Stimulated activated CD4-positive, alpha-beta T cell treated with anti-CD3 and anti-CD28 coated beads, Interleukin-15, amount 100 ng/mL, for 1 hour (primary cell): ENCODE results near the gene CLASP1.
"Not testable (repeated sequence)": the region's sequence is repeated elsewhere in the genome, so short reads cannot be mapped to it uniquely, and the experiment has no call there.

Source experiments
- DNase-seq, 2 donors: peaks; one replicate each; pipeline ENCODE4 v3.0.0-alpha.2; 2020; ENCODE audit warnings: low read depth in 1 of 2, low spot score in 1 of 2

The CLASP1 gene

GRCh38 chr2:121376535-121377250 lies 272.6 kb downstream of the CLASP1 start:
- no peak for DNase-seq

- no peak for DNase-seq
Observed at GRCh38 chr2:121375621-121376159, 273.6 kb downstream of the CLASP1 start.

DNA sequence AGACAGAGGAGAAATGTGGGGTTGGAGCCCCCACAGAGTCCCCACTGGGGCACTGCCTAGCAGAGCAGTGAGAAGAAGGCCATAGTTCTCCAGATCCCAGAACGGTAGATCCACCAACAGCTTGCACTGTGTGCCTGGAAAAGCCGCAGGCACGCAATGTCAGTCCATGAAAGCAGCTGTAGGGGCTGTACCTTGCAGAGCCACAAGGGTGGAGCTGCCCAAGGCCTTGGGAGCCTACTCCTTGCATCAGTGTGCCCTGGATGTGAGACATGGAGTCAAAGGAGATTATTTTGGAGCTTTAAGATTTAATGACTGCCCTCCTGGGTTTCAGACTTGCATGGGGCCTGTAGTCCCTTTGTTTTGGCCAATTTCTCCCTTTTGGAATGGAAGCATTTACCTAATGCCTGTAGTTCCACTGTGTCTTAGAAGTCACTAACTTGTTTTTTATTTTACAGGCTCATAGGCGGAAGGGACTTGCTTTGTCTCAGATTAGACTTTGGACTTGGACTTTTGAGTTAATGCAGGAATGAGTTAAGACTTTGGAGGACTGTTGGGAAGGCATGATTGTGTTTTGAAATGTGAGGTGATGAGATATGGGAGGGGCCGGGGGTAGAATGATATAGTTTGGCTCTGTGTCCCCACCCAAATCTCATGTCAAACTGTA lies 274.7 kb downstream of the CLASP1 start:
- not testable (repeated sequence) for DNase-seq

DNA sequence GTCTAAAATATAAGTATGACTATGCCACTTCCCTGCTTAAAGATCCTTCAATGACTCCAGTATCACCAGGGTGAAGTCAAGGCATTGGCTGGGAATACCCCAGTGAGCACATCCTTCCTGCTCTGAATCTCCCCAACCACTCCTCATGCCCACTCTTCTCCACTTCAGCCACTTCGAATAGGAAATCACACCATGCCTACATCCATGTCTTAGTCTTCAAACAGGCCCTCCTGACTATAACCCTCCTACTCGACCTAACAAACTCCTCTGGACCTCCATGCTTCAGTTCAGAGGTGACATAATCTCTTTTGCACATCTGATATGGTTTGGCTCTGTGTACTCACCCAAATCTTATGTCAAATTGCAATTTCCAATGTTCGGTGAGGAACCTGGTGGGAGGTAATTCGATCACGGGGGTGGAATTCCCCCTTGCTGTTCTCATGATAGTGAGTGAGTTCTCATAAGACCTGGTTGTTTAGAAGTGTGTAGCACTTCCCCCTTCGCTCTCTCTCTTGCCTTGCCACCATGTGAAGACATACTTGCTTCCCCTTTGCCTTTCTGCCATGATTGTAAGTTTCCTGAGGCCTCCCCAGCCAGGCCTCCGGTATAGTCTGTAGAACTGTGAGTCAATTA lies 276.4 kb downstream of the CLASP1 start:
- no peak for DNase-seq

DNA sequence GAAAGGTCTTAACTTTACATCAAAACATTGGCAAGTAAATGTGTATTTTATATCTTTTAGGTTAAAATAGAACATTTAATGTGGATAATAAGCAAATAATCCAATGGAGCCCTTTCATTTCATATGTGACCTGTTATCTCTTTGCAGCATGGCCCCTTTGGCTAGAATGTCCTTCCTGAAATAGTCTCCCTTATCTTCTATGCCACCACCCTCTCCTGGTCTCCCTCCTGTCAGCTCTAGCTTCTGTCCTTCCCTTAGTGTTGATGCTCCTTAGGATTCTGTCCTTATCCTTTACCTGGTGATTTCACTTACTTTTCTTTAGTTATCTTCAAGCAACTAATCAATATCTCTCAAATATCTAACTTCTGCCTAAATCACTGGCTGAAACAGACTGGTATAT lies 277.2 kb downstream of the CLASP1 start:
- DNase-seq, result no peak

DNA sequence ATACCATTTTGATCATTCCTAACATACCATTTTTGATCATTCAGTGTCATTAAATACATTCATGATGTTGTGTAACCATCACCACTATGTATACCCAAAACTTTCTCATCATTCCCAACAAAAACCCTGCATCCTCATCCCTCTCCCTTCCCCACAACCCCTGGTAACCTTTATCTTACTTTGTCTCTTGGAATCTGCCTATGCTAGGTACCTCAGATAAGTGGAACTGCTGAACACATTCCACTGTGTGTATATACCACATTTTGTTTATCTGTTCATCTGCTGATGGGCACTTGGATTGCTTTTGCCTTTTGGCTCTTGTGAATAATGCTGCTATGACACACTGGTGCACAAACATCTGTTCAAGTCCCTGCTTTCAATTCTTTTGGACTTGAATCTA lies 280.4 kb downstream of the CLASP1 start:
- no peak for DNase-seq

DNA sequence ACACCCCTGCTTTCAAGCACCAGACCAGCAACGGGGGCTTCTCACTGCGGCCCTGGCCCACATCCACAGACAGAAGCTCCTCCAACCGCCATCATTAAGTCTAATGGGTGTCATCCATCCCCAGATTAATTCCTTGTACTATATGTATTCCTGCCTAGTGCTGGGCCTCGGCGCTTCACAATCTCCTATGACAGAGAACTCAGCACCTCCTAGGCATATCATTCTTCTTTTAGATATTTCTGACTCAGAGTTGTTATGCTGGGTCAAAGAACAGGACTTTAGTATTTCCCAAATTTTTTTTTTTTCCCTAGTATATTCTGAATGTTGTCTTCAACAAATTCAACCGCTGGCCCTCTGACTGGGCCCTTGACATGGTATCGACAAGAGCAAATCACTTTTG lies 281.1 kb downstream of the CLASP1 start:
- no peak for DNase-seq

- DNase-seq, result no peak
Observed at GRCh38 chr2:121367246-121367900, 281.9 kb downstream of the CLASP1 start.

DNA sequence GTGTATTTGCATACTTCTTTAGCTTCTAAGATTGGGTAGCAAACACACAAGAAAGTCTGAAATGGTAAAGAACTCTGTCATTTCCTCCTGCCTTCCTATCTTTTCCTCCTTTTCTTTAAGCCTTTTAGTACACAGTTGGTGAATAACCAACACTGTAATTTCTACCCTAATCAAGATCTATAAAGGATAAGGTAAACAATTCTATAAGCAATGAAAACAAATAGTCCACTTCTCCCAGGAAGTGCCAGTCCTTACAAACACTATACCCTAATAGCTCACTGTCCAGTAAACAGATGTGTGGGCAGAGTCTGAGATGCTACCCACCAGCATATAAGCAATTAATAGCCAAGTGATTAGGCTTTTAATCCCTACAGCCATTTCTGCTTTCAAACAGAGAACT lies 283.2 kb downstream of the CLASP1 start:
- DNase-seq, result no peak

DNA sequence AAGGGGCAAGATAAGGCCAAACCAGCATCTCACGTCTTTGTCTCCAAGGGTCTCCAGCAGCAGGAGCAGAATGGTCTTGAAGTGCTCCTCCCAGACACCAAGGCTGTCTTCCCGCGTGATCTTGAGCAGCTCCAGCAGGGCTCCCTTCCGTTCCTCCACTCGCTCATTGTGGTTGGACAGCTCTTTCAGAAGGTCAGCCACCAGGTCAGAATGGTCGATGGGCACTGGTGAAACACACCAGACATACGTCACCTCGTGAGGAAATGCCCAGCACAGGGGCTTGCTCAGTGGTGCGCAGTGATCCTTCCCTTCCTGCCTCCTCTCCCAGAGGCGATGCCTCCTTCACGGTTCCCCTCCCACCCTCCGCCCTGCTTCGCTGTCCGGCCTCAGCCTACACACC lies 284.2 kb downstream of the CLASP1 start:
- DNase-seq, result no peak

GRCh38 chr2:121363632-121364420 lies 285.4 kb downstream of the CLASP1 start:
- no peak for DNase-seq

DNA sequence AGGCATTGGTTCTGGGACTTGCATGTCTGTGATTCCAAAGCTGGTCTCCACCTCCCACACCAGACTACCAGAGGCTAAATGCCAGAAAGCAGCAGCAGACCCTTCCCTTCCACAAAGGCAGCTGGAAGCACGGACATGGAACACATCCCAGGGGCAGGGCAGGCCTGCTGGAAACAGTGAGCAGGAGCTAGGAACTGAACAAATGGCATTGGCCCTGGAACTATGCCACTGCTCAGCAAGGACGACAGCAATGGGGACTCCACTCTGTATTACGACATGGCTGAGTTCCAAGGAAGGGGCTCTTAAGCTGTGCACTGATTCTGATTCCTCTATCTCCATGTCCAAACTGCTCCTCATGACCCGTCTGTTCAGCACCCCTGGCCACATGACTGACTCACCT lies 286.5 kb downstream of the CLASP1 start:
- DNase-seq, result no peak

DNA sequence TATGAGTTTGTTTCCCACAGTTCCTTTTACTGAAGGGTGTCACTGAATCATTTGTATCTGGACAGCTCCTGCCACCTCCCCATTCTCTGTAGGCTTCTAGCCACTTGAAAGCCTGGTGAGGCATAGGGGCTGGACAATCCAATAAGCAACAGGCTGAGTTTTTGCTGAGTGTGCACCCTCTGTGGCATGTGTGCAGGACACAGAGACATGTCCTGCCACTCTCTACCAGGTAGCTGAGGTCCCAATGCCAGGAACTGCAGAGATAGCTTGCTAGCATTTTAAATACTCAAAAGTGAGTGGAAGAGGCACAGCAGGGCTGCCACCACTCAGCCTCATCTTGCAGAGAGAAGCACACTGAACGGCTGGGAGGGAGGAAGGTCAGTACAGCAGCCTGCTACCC lies 287.0 kb downstream of the CLASP1 start:
- no peak for DNase-seq

DNA sequence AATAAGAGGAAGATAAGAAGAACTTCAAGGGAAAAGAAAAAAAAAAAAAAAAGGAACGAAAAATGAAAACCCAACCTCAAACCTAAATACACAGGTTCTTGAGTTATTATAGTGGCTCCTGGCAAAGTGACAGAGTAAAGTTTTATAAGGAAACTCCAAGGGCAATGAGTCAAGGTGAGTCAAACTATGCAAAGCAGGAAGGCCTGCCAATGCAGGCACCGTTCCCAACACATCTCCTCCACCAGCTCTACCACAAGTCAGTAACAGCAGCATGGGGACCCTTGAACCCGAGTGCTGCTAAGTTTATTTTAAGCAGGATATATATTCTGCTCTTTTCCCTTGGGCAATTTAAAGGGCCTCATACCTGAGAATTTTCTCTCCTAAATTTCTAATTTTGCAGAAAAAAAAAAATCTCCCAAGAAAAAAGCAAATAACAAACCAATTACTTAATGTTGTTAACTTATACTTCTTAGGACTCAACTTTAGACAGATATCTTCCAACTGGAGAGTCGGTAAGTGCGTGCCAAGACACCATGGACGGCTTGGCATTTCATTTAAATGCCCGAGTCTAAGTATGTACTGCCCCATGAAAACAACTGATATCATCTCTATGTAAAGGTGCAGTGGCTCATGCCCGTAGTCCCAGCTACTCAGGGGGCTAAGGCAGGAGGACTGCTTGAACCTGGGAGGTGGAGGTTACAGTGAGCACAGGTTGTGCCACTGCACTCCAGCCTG lies 288.5 kb downstream of the CLASP1 start:
- DNase-seq, result no peak

- no peak for DNase-seq
Observed at GRCh38 chr2:121359716-121360565, 289.3 kb downstream of the CLASP1 start.

- no peak for DNase-seq
Observed at GRCh38 chr2:121359170-121359569, 290.1 kb downstream of the CLASP1 start.

DNA sequence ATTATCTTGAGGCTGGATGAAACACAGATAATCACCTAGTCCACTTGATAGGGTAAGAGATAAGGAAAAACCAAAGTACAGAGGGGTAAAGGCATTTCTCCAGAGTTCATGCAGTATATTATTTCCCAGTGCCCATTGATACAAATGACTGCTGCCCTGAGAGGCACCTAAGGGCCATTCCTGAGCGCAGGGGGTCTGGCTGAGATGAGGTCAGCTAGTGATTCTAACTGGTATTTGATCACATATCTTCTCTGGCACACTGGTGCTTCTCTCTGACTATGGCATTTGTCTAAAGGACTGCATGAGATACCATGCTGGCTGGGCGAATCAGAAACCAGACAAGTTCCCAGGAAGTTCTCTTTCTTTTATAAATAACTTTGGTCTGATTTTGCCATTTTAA lies 291.0 kb downstream of the CLASP1 start:
- no peak for DNase-seq

GRCh38 chr2:121356058-121356640 lies 293.1 kb downstream of the CLASP1 start:
- no peak for DNase-seq

GRCh38 chr2:121355488-121355887 lies 293.8 kb downstream of the CLASP1 start:
- no peak for DNase-seq
